Measurements from ENCODE around the gene NT5C1B. TPM values are rescaled to one million over a fixed set of nuclear protein-coding genes. Genes with fewer than 3 reads are reported as not detected.
A peak's percentile ranks its signal among the peaks of the same experiment; 100 is the strongest.

The NT5C1B gene
- total RNA-seq, 2 experiments from 2014 or later, result not detected

DNA sequence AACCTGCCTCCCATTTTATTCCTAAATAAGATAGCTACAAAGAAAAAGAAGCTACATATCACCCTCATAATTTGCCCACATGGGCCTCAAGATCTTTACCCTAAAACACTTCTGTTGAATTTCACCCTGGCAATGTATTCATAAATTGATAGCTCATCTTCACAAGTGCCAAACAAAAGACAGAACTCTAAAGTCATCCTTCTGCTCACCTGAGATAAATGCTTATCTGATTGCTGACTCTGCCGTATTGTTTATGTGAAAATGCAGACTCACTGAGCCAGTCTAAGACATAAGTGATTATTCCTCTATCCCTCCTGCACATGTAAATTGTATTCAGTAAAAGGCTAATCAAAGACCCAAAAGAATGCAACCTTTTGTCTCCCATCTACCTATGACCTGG is 30.9 kb downstream of the NT5C1B start:
- Mint-ChIP-seq H3K4me3 (peak overlapping the region; percentile 91), H3K4me1 (peaks cover 29% of the 10 kb centered on the region)
- POLR2A ChIA-PET, result interaction anchor here (2.8 to 3.3 kb wide), 2 partner anchors 12 to 790 kb away, joined by 13 to 18 read pairs; no protein-coding TSS in a partner anchor

DNA sequence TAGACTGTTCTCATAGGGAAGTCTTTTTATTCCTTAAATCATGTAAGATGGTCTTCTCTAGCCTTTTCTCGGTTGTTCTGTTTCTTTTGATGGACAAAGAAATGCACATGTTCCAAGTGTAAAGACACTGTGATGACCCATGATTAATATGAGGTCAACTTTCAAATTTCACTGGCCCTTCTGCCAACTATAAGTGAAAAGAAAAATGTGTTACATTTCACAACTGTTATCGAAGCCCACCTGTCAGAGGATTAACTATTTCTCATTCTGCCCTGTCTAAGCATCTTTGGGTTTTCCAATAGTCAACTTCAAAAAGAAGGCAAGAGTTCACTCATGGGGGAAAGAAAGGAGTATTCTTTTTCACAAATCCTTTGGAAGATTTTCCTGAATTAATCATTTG is 32.2 kb downstream of the NT5C1B start:
- Mint-ChIP-seq H3K27ac (no peak overlapping the region), H3K36me3 (peaks cover 46% of the 10 kb centered on the region), H3K27me3 (no peaks in the 10 kb centered on the region), H3K4me3 (no peak overlapping the region), H3K9me3 (no peaks in the 10 kb centered on the region), H3K4me1 (peaks cover 33% of the 10 kb centered on the region)
- ATAC-seq (ENCODE audit: low read depth) (no peak), DNase-seq (no peak)
- POLR2A ChIA-PET, result no interaction called here

More for the DNA sequence above, 30.9 kb downstream of the NT5C1B start:
- DNase-seq, result no peak
- no peak for ATAC-seq (ENCODE audit: low read depth)
- no peaks in the 10 kb centered on the region for H3K9me3 Mint-ChIP-seq
- peaks cover 44% of the 10 kb centered on the region for H3K36me3 Mint-ChIP-seq
- H3K27ac Mint-ChIP-seq, result no peak overlapping the region
- H3K27me3 Mint-ChIP-seq, result no peaks in the 10 kb centered on the region

DNA sequence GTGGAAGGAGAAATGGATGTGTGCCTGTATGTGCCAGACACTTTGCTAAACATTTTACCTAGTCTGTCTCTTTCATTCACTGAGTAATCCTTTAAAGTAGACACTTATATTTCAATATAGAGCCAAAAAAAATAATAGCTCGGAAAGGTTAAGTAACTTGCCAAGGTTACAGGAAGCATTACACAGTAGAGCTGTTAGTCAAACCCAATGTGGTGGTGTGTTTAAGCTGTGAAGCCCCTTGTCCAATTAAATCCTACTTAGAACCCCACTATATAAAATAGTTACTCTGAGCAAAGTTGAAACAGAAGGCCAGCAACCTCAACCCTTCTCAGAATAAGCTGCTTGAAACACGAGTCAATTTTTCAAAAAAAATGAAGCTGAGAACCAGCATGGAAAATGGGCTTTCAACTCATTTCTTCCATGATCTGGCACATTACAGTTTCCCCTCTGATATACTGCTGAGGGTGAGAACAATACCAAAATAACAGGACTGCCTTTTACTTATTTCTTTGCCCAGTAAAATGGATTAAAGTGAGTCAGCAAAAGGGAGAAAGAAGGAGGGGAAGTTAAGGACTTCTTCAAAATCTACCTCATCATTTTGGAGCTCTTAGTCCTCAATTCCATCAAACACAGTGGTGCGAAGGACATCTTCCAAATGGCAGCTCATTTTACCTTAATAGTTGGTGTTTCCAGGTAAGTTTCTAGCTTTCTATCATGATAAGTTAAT is 36.9 kb downstream of the NT5C1B start:
- ATAC-seq (ENCODE audit: low read depth), result no peak
- Mint-ChIP-seq H3K27me3 (no peaks in the 10 kb centered on the region), H3K27ac (no peak overlapping the region), H3K4me1 (peaks cover 18% of the 10 kb centered on the region), H3K9me3 (no peaks in the 10 kb centered on the region), H3K4me3 (no peak overlapping the region), H3K36me3 (peaks cover 36% of the 10 kb centered on the region)
- POLR2A ChIA-PET, result interaction anchor here (1.9 kb wide), 1 partner anchor 8 kb away, joined by 8 read pairs; the partner anchor contains the start of gene RDH14
- no peak for DNase-seq

DNA sequence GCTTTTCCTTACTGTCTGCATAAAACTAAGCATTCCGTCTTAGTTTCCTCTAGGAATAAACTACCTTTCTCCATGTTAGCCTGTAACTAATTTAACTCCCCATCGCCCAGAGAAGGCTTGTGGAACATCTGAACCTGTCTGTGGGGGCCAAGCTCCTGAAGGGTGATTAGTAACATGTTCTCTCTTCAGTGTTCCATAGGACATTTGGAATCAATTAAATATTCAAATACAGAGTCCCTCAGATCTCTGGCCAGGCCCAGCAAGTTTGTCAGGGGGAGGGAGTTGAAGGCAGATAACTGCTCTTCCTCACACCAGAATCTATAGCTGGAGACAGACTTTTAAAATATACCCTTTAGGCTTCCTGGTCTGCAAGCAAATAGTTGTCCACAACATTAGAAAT is 37.7 kb downstream of the NT5C1B start:
- Mint-ChIP-seq H3K4me3 (no peak overlapping the region), H3K4me1 (peaks cover 16% of the 10 kb centered on the region), H3K27ac (no peak overlapping the region), H3K27me3 (no peaks in the 10 kb centered on the region), H3K9me3 (no peaks in the 10 kb centered on the region), H3K36me3 (peaks cover 31% of the 10 kb centered on the region)
- DNase-seq, result no peak
- ATAC-seq (ENCODE audit: low read depth), result no peak
- POLR2A ChIA-PET, result interaction anchor here (0.7 to 1.9 kb wide), 2 partner anchors 7 to 9 kb away, joined by 3 to 8 read pairs; partner anchors contain the start of gene RDH14

DNA sequence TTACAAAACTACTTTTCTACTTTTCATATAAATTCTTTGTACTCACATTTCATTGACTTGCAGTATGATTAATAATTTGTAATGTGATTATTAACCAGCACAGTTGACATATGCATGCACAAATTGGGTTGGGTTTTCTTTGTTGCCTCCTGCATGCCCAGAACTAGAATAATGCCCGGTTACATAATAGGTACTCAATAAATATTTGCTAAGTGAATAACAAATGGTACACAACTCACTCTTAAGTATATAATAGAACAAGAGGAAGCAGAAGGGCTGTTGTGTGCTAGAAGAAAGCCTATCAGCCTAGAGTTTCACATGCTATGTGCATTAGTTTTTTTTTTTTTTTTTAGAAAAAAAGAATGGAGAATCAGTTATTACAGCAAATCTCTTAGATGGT is 38.2 kb downstream of the NT5C1B start:
- ATAC-seq (ENCODE audit: low read depth), result no peak
- Mint-ChIP-seq H3K27me3 (no peaks in the 10 kb centered on the region), H3K36me3 (peaks cover 28% of the 10 kb centered on the region), H3K4me1 (peaks cover 21% of the 10 kb centered on the region), H3K27ac (no peak overlapping the region), H3K9me3 (no peaks in the 10 kb centered on the region), H3K4me3 (no peak overlapping the region)
- POLR2A ChIA-PET, result interaction anchor here (0.7 to 1.9 kb wide), 2 partner anchors 8 to 9 kb away, joined by 3 to 8 read pairs; partner anchors contain the start of gene RDH14
- DNase-seq, result no peak

DNA sequence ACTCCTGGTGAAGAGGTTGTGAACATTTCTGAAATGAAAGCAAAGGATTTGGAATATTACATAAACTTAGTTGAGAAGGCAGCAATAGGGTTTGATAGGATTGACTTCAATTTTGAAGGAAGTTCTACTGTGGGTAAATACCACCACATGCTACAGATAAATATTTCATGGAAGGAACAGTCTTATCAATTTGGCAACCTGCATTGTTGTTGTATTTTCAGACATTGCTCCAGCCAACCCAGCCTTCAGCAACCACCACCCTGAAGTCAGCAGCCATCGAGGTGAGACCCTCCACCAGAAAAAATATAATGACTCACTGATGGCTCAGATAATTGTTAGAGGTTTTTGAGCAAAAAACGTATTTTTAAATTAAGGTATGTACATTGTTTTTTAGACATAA is 38.9 kb downstream of the NT5C1B start:
- H3K27me3 Mint-ChIP-seq, result no peaks in the 10 kb centered on the region
- no peak overlapping the region for H3K4me3 Mint-ChIP-seq
- peaks cover 24% of the 10 kb centered on the region for H3K4me1 Mint-ChIP-seq
- no peaks in the 10 kb centered on the region for H3K9me3 Mint-ChIP-seq
- DNase-seq (no peak), ATAC-seq (ENCODE audit: low read depth) (no peak)
- no peak overlapping the region for H3K27ac Mint-ChIP-seq
- H3K36me3 Mint-ChIP-seq, result peaks cover 26% of the 10 kb centered on the region
- POLR2A ChIA-PET, result no interaction called here

DNA sequence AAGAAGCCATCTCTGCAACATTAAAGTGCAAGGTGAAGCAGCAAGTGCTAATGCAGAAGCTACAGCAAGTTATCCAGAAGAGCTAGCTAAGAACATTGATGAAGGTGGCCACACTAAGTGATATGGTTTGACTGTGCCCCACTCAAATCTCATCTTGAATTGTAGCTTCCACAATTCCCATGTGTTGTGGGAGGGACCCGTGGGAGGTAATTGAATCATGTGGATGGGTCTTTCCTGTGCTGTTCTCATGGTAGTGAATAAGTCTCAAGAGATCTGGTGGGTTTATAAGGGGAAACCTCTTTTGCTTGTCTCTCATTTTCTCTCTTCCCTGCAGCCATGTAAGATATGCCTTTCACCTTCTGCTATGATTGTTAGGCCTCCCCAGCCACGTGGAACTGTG is 40.3 kb downstream of the NT5C1B start:
- Mint-ChIP-seq H3K27ac (no peak overlapping the region), H3K27me3 (no peaks in the 10 kb centered on the region), H3K4me3 (no peak overlapping the region), H3K36me3 (peaks cover 17% of the 10 kb centered on the region), H3K4me1 (peaks cover 22% of the 10 kb centered on the region), H3K9me3 (no peaks in the 10 kb centered on the region)
- ATAC-seq (ENCODE audit: low read depth) (no peak), DNase-seq (no peak)
- POLR2A ChIA-PET, result interaction anchor here (1.2 kb wide), 1 partner anchor 11 kb away, joined by 3 read pairs; the partner anchor contains the start of gene RDH14

DNA sequence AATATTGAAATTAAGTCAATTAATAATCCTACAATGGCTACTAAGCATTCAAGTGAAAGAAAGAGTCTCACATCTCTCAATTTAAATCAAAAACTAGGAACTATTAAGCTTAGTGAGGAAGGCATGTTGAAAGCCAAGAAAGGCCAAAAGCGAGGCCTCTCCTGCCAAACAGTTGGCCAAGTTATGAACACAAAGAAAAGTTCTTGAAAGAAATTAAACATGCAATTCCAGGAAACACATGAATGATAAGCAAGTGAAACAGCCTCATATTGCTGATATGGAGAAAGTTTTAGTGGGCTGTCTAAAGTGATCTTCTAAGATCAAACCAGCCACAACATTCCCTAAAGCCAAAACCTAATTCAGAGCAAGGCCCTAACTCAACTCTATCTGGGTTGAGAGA is 40.7 kb downstream of the NT5C1B start:
- no peaks in the 10 kb centered on the region for H3K9me3 Mint-ChIP-seq
- H3K36me3 Mint-ChIP-seq, result peaks cover 15% of the 10 kb centered on the region
- H3K4me1 Mint-ChIP-seq, result peaks cover 21% of the 10 kb centered on the region
- POLR2A ChIA-PET, result interaction anchor here (1.2 kb wide), 1 partner anchor 11 kb away, joined by 3 read pairs; the partner anchor contains the start of gene RDH14
- no peak overlapping the region for H3K4me3 Mint-ChIP-seq
- no peak for ATAC-seq (ENCODE audit: low read depth)
- no peak overlapping the region for H3K27ac Mint-ChIP-seq
- H3K27me3 Mint-ChIP-seq, result no peaks in the 10 kb centered on the region
- no peak for DNase-seq

DNA sequence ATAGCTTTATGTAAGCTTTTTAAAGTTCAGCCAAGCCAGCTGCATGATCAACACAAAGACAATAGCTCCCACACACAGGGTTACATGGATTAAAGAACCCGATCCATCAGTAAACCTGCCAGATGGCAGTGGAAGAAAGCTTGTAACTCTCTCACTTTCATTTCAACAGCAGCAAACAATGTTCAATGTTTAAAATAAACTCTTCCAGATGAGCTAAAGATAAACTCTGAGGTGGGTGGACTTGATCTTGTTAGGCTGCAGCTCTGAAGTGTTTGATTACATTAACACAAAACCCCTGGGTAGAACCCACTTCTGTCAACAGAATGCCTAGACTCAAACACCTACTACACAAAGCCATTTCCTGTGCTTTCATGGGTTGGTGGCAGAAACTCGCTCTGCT is 42.8 kb downstream of the NT5C1B start:
- DNase-seq (no peak), ATAC-seq (ENCODE audit: low read depth) (peak; percentile 73)
- Mint-ChIP-seq H3K27me3 (no peaks in the 10 kb centered on the region), H3K36me3 (peaks cover 8% of the 10 kb centered on the region), H3K4me3 (peak overlapping the region; percentile 54), H3K27ac (peak overlapping the region; percentile 39), H3K9me3 (no peaks in the 10 kb centered on the region), H3K4me1 (peaks cover 15% of the 10 kb centered on the region)
- POLR2A ChIA-PET, result interaction anchor here (0.6 to 2.0 kb wide), 3 partner anchors 13 to 106 kb away, joined by 3 to 13 read pairs (median 3); partner anchors contain the start of gene RDH14

DNA sequence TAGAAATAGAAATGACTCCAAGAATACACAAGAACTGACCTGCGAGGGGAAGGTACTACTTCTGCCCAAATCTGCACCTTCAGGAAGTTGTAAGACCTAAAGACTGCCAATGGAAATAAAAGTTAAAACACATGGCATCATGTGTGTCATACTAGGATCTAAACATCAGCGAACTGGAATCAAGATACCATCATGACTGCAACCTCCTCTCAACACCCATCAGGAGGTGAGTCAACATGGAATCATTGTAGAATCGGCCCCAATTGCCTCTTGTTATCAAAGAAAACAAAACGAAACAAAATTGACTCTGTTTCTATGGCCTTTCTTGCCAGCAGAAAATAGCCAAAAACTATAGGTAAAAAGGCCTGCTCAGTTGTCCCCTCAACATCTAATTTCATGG is 44.0 kb downstream of the NT5C1B start:
- H3K36me3 Mint-ChIP-seq, result peaks cover 9% of the 10 kb centered on the region
- H3K4me1 Mint-ChIP-seq, result peaks cover 15% of the 10 kb centered on the region
- DNase-seq (no peak), ATAC-seq (ENCODE audit: low read depth) (no peak)
- POLR2A ChIA-PET, result interaction anchor here (2.0 kb wide), 1 partner anchor 14 kb away, joined by 13 read pairs; the partner anchor contains the start of gene RDH14
- no peaks in the 10 kb centered on the region for H3K27me3 Mint-ChIP-seq
- H3K4me3 Mint-ChIP-seq, result no peak overlapping the region
- H3K27ac Mint-ChIP-seq, result no peak overlapping the region
- H3K9me3 Mint-ChIP-seq, result no peaks in the 10 kb centered on the region

DNA sequence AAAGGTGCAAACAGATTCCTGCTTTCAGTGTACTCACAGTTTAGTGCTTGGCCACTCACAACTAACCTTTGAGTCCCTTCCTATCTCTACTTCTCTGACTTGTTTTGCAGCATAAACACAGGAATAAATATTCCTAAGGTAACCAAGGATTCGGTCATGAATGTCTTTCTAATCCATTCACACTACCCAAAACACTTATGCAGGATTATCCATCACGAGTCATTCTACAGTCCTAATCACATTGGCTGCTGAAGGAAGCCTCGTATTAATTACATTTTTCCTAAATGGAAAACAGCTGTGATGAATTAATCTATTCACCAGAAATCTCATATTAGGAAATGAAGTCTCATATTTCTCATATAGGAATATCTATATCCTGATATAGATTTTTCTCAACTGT is 45.2 kb downstream of the NT5C1B start:
- H3K4me3 Mint-ChIP-seq, result no peak overlapping the region
- no peak overlapping the region for H3K27ac Mint-ChIP-seq
- H3K9me3 Mint-ChIP-seq, result no peaks in the 10 kb centered on the region
- peaks cover 12% of the 10 kb centered on the region for H3K4me1 Mint-ChIP-seq
- no peak for DNase-seq
- H3K27me3 Mint-ChIP-seq, result no peaks in the 10 kb centered on the region
- peaks cover 9% of the 10 kb centered on the region for H3K36me3 Mint-ChIP-seq
- ATAC-seq (ENCODE audit: low read depth), result no peak
- POLR2A ChIA-PET, result no interaction called here

DNA sequence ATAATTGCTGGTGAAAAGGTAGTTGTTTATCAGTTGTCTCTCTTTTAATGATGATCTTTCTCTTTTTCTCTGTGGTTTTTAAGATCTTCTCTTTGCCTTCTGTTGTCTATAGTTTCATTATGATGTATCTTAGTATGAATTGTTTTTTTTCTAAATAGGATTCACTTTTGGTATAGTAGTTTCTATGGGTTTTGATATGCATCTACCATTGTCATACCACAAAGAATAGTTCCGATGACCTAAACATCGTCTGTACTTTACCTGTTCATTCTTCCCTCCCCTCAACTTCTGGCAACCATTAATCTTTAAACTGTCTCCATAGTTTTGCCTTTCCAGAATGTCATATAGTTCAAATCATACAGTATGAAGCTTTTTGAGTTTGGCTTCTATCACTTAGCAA is 48.5 kb downstream of the NT5C1B start:
- ATAC-seq (ENCODE audit: low read depth), result no peak
- POLR2A ChIA-PET, result no interaction called here
- H3K27ac Mint-ChIP-seq, result no peak overlapping the region

DNA sequence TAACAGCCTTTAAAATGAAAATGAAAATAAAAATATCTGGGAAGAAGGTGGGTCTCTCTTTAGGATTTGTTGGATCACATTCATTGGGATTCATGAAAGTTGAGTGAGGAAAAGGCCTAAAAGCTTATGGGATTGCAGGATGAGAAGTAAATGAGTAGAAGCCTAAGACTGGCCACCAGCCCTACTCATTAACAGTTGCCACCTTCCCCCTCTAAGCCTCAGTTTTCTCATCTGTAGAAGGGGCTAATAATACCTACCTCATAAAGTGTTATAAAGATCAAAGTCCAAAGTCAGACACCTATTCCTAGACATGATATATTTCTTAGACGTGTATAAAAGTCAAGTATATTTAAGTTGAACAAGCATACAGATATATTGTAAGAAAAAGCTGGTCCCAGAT is 52.7 kb downstream of the NT5C1B start:
- POLR2A ChIA-PET, result interaction anchor here (2.2 kb wide), 1 partner anchor 23 kb away, joined by 8 read pairs; the partner anchor contains the start of gene RDH14
- no peak overlapping the region for H3K4me3 Mint-ChIP-seq
- ATAC-seq (ENCODE audit: low read depth) (no peak), DNase-seq (no peak)
- no peaks in the 10 kb centered on the region for H3K9me3 Mint-ChIP-seq
- no peaks in the 10 kb centered on the region for H3K4me1 Mint-ChIP-seq
- H3K27me3 Mint-ChIP-seq, result peaks cover 4% of the 10 kb centered on the region
- H3K36me3 Mint-ChIP-seq, result peaks cover 3% of the 10 kb centered on the region
- no peak overlapping the region for H3K27ac Mint-ChIP-seq

More for the DNA sequence above, 48.5 kb downstream of the NT5C1B start:
- Mint-ChIP-seq H3K4me1 (peaks cover under 1% of the 10 kb centered on the region), H3K36me3 (peaks cover 7% of the 10 kb centered on the region), H3K4me3 (no peak overlapping the region), H3K27me3 (no peaks in the 10 kb centered on the region), H3K9me3 (no peaks in the 10 kb centered on the region)
- DNase-seq, result no peak

DNA sequence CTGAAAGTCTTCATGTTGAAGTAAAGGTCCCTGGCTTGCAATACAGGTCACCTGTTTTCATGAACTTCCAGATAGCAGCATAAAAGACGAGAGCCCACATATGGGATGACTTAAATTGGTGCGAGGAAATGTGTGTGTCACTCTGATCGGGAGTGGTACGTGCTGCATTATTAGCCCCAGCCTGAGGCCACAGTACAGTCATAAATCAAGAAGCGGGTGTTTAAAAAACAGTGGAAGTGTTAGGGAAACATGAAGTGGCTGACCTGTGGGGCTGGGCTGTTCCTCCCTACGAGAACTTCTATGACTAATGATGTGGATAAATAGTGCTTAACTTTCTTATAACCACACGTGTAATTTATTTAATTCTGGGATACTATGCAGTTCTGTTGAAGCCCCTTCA is 53.3 kb downstream of the NT5C1B start:
- Mint-ChIP-seq H3K4me3 (no peak overlapping the region), H3K36me3 (no peaks in the 10 kb centered on the region), H3K27ac (no peak overlapping the region), H3K9me3 (no peaks in the 10 kb centered on the region), H3K4me1 (no peaks in the 10 kb centered on the region), H3K27me3 (peaks cover 4% of the 10 kb centered on the region)
- ATAC-seq (ENCODE audit: low read depth), result no peak
- DNase-seq, result no peak
- POLR2A ChIA-PET, result interaction anchor here (2.2 kb wide), 1 partner anchor 24 kb away, joined by 8 read pairs; the partner anchor contains the start of gene RDH14

Measured in activated naive CD8-positive, alpha-beta T cell treated with anti-CD3 and anti-CD28 coated beads, Interleukin-2, amount 10 ng/mL, durations not matched to agents 7 days and 5 days (primary cell).